CD4-positive, alpha-beta T cell (primary cell): ENCODE data around the gene ARHGEF4. TPM values are rescaled to one million over a fixed set of nuclear protein-coding genes. Genes with fewer than 3 reads are reported as not detected.

Source experiments
- ATAC-seq: fragments of 200-7000 bp; cut with Tn5 transposase; one replicate; pipeline ENCODE4 v1.10.0; 2022; ENCODE audit warnings: mild to moderate bottlenecking; ENCODE audit not compliant: poor library complexity
- CTCF ChIA-PET: fragments of 350-600 bp; sonication (Branson Sonifier 250); formaldehyde crosslinking; loops from one replicate; lab custom pipeline; 2021; ENCODE audit warnings: antibody characterized with exemption, inconsistent platforms; lab: Charles Lee
- POLR2A ChIA-PET: fragments of 350-600 bp; sonication (Branson Sonifier 250); formaldehyde crosslinking; loops from one replicate; lab custom pipeline; 2021; ENCODE audit warnings: antibody characterized with exemption, inconsistent platforms; lab: Charles Lee
- DNase-seq, 14 experiments: peaks; one replicate each; pipeline ENCODE4 v3.0.0-alpha.2; 2013 to 2020; ENCODE audit warnings: mixed read lengths in 2 of 14
- H3K27ac ChIP-seq, 2 donors: one replicate each; pipeline versions ENCODE4 v1.5.1 to v1.7.0; 2013; ENCODE audit warnings: low read length in 2 of 2, low read depth in 1 of 2, mild to moderate bottlenecking in 1 of 2
- H3K27me3 ChIP-seq, 2 experiments: 1 replicate in 1 of 2; 2 replicates in 1 of 2; pipeline versions ENCODE4 v1.6.1 to v1.7.0; 2013; ENCODE audit warnings: low read length in 2 of 2, control low read depth in 1 of 2, mild to moderate bottlenecking in 1 of 2, moderate library complexity in 1 of 2; ENCODE audit not compliant: insufficient read depth in 2 of 2, control insufficient read depth in 1 of 2
- H3K36me3 ChIP-seq: one replicate; pipeline ENCODE4 v1.6.1; 2013; ENCODE audit warnings: low read length, control low read depth; ENCODE audit not compliant: insufficient read depth
- H3K4me1 ChIP-seq: one replicate; pipeline ENCODE4 v1.6.1; 2013; ENCODE audit warnings: low read length, control low read depth; ENCODE audit not compliant: insufficient read depth
- H3K4me3 ChIP-seq: one replicate; pipeline ENCODE4 v1.5.1; 2013; ENCODE audit warnings: mild to moderate bottlenecking, low read length, moderate library complexity
- H3K9me3 ChIP-seq, 2 experiments: 1 replicate in 1 of 2; 2 replicates in 1 of 2; pipeline versions ENCODE4 v1.6.1 to v1.7.0; 2013; ENCODE audit warnings: low read length in 2 of 2, mild to moderate bottlenecking in 2 of 2, control low read depth in 1 of 2, moderate library complexity in 1 of 2; ENCODE audit not compliant: control insufficient read depth in 1 of 2, insufficient read depth in 1 of 2
- H3K27ac Mint-ChIP-seq: one replicate; pipeline ENCODE4 v1.8.0; 2020; ENCODE audit warnings: mixed read lengths
- H3K27me3 Mint-ChIP-seq: one replicate; pipeline ENCODE4 v1.8.0; 2021; ENCODE audit warnings: mixed read lengths
- H3K36me3 Mint-ChIP-seq: one replicate; pipeline ENCODE4 v1.8.0; 2021; ENCODE audit warnings: low read depth, mixed read lengths
- H3K4me1 Mint-ChIP-seq: one replicate; pipeline ENCODE4 v1.8.0; 2021; ENCODE audit warnings: low read depth, mixed read lengths
- H3K4me3 Mint-ChIP-seq: one replicate; pipeline ENCODE4 v1.8.0; 2020; ENCODE audit warnings: mild to moderate bottlenecking, mixed read lengths
- H3K9me3 Mint-ChIP-seq: one replicate; pipeline ENCODE4 v1.8.0; 2020; ENCODE audit warnings: mixed read lengths
- intact Hi-C, 2 experiments: fragments of 100-400 bp; cut with DNase I in 1 of 2; cut with micrococcal nuclease in 1 of 2; formaldehyde crosslinking; loops; one replicate each; pipeline versions ENCODE4 v1.15.1 to v1.9.0; 2023 to 2025; cut with DNase I, micrococcal nuclease
- total RNA-seq, 174 experiments: library from RNA in 2 of 174; stranded (reverse) in 2 of 174; gene quantifications; one replicate each; pipeline ENCODE4 v1.2.3 and lab custom pipeline; 2021 to 2026
- TF ChIP-seq, protein P1 (sequence below): fragments of 200-600 bp; IDR thresholded peaks from one replicate; pipeline ENCODE4 v1.8.0; 2022; ENCODE audit warnings: antibody characterized with exemption, mild to moderate bottlenecking

Gene ARHGEF4
- total RNA-seq, 2 experiments from 2014 or later, result 3.6 to 4.1 TPM

DNA sequence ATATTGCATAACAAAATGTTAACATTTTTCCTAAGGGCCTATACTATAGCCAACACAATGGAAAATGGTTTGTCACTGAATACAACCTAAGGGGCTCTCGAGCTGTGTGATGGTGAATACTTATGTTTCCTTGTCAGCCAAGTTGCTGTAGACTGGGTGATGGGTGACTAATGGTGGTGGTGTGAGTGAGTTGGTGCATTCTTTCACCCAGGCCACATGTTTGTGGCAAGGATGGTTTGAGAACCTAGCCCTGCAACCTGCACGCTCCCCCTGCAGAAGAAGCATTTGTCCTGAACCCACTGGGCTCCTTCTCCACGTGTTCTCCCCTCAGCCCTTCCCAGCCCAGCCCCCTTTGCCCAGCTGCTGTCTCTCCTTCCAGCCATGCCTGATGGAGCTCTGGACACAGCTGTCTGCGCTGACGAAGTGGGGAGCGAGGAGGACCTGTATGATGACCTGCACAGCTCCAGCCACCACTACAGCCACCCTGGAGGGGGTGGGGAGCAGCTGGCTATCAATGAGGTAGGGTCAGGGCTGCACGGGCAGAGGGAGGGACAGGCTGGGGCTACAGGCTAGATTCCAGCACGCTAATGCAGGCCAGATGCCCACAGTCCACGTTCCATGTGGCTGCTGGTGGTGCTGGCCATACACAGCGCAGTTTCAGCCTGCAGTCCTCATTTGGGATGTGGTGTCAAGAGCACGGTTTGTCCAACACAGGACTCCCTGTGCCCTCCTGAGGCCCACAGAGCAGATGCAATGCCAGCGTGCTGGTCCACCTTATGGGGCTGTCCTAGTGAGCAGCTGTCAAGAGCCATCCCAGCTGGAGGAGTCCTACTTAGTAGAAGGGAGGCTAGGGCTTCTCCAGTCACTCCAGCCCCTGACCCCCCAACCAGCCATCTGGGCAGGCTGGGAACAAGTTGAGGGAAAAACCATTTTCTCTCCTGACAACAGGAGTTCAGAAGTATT is 191.1 kb downstream of the ARHGEF4 start:
- H3K4me1 ChIP-seq, result no peaks in the 10 kb centered on the region
- Mint-ChIP-seq H3K9me3 (peaks cover 4% of the 10 kb centered on the region), H3K27ac (no peak overlapping the region), H3K4me3 (no peak overlapping the region), H3K36me3 (no peaks in the 10 kb centered on the region), H3K4me1 (no peaks in the 10 kb centered on the region), H3K27me3 (peaks cover 61% of the 10 kb centered on the region)
- no peak overlapping the region for H3K27ac ChIP-seq
- H3K4me3 ChIP-seq, result no peak overlapping the region
- CTCF ChIA-PET, result no interaction called here
- DNase-seq (no peak), ATAC-seq (no peak)
- TF ChIP-seq, protein P1, sequence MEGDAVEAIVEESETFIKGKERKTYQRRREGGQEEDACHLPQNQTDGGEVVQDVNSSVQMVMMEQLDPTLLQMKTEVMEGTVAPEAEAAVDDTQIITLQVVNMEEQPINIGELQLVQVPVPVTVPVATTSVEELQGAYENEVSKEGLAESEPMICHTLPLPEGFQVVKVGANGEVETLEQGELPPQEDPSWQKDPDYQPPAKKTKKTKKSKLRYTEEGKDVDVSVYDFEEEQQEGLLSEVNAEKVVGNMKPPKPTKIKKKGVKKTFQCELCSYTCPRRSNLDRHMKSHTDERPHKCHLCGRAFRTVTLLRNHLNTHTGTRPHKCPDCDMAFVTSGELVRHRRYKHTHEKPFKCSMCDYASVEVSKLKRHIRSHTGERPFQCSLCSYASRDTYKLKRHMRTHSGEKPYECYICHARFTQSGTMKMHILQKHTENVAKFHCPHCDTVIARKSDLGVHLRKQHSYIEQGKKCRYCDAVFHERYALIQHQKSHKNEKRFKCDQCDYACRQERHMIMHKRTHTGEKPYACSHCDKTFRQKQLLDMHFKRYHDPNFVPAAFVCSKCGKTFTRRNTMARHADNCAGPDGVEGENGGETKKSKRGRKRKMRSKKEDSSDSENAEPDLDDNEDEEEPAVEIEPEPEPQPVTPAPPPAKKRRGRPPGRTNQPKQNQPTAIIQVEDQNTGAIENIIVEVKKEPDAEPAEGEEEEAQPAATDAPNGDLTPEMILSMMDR, result no peak
- POLR2A ChIA-PET, result no interaction called here
- H3K27me3 ChIP-seq, result peaks cover 9 to 11% of the 10 kb centered on the region in 2 experiments
- H3K9me3 ChIP-seq, result peaks cover 0 to 8% of the 10 kb centered on the region in 2 experiments
- intact Hi-C loops, result no loop called here
- no peaks in the 10 kb centered on the region for H3K36me3 ChIP-seq

DNA sequence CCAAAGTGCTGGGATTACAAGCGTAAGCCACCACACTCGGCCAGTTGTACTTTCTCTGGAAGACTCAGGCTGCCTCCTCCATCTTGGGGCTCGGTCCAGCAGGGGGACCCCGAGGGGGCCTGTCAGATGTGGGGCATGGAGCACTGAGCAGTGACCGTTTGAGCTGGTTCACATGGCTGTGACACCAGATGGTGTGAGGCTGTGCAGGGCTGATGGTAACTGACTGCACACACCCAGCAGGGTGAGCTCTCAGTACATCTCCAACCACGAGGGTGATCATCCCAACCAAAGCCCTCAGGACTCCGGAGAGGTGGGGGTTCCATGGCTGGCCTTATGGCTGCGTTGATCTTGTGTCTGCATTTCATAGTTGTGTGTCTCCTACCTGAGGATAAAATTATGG is 193.1 kb downstream of the ARHGEF4 start:
- H3K4me3 Mint-ChIP-seq, result no peak overlapping the region
- peaks cover 52% of the 10 kb centered on the region for H3K27me3 Mint-ChIP-seq
- CTCF ChIA-PET, result no interaction called here
- intact Hi-C loops, result no loop called here
- Histone ChIP-seq H3K9me3 (peaks cover 0 to 8% of the 10 kb centered on the region in 2 experiments), H3K27me3 (peaks cover 15 to 23% of the 10 kb centered on the region in 2 experiments), H3K27ac (no peak overlapping the region), H3K4me3 (no peak overlapping the region), H3K4me1 (peaks cover 7% of the 10 kb centered on the region), H3K36me3 (no peaks in the 10 kb centered on the region)
- TF ChIP-seq, protein P1, result no peak
- no peak overlapping the region for H3K27ac Mint-ChIP-seq
- ATAC-seq (no peak), DNase-seq (no peak)
- no peaks in the 10 kb centered on the region for H3K36me3 Mint-ChIP-seq
- POLR2A ChIA-PET, result no interaction called here
- H3K4me1 Mint-ChIP-seq, result peaks cover 5% of the 10 kb centered on the region
- peaks cover 4% of the 10 kb centered on the region for H3K9me3 Mint-ChIP-seq

DNA sequence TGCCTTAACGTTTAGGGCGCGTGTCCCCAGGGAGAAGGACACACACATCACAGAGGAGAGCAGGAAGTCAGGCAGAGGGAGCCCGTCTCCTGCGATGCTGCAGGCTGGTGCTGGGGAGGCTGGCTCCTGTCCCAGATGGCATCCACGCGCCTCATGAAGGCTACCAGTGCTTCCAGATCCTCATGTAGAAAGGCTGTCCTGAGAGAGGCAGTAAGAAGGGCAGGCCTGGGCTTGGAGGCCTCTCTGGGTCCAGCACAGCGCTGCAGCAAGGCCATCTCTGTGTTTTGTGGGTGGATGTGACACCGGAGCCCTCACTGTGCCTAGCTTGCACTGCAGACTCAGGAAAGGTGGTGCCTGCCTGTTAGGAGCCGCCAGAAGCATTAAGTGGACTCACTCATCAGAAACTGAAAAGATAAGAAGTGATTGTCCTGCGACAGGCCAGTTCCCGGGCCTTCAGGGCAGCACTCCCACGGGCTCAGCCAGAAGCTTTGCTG is 193.8 kb downstream of the ARHGEF4 start:
- CTCF ChIA-PET, result no interaction called here
- intact Hi-C loops, result no loop called here
- peaks cover 5% of the 10 kb centered on the region for H3K4me1 Mint-ChIP-seq
- TF ChIP-seq, protein P1, result no peak
- H3K9me3 Mint-ChIP-seq, result peaks cover 4% of the 10 kb centered on the region
- H3K4me1 ChIP-seq, result peaks cover 10% of the 10 kb centered on the region
- peaks cover 45% of the 10 kb centered on the region for H3K27me3 Mint-ChIP-seq
- POLR2A ChIA-PET, result no interaction called here
- H3K9me3 ChIP-seq, result peaks cover 0 to 8% of the 10 kb centered on the region in 2 experiments
- H3K36me3 ChIP-seq, result no peaks in the 10 kb centered on the region
- H3K27ac ChIP-seq, result no peak overlapping the region
- DNase-seq, result no peak
- no peak overlapping the region for H3K4me3 ChIP-seq
- ATAC-seq, result no peak
- H3K36me3 Mint-ChIP-seq, result no peaks in the 10 kb centered on the region
- no peak overlapping the region for H3K27ac Mint-ChIP-seq
- H3K27me3 ChIP-seq, result peaks cover 11 to 23% of the 10 kb centered on the region in 2 experiments
- no peak overlapping the region for H3K4me3 Mint-ChIP-seq
